Measurements from ENCODE around the gene GLT1D1. TPM values are rescaled to one million over a fixed set of nuclear protein-coding genes. Genes with fewer than 3 reads are reported as not detected.
"Not testable (repeated sequence)": the region's sequence is repeated elsewhere in the genome, so short reads cannot be mapped to it uniquely, and the experiment has no call there.

Gene GLT1D1
- total RNA-seq, 1 donor from 2014 or later: 0.22 TPM

DNA sequence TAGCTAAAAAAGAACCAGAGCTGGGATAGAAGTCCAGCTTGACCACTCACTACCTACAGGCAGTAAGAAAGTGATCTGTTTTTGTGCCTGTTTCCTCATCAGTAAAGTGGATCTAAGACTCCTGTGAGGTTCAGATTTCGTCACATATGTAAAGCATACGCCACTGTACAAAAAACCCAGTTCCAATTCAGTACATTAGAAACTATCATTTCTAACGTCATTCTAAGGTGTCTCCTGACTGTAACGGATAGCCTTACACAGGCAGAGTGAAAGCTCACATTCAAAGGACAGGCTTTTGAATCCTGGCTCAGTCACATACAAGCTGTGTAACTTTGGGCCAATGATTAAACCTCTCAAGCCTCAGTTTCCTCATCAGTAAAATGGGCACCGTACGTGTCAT lies 33.0 kb upstream of the GLT1D1 start:
- intact Hi-C loops (cut with micrococcal nuclease): loop anchor here (5.0 to 10.0 kb wide), 3 partner anchors 1263 to 1738 kb away; no protein-coding TSS in a partner anchor

GRCh38 chr12:128820723-128821432 lies 32.4 kb upstream of the GLT1D1 start:
- intact Hi-C loops (cut with micrococcal nuclease): loop anchor here (5.0 to 10.0 kb wide), 3 partner anchors 1264 to 1739 kb away; no protein-coding TSS in a partner anchor

DNA sequence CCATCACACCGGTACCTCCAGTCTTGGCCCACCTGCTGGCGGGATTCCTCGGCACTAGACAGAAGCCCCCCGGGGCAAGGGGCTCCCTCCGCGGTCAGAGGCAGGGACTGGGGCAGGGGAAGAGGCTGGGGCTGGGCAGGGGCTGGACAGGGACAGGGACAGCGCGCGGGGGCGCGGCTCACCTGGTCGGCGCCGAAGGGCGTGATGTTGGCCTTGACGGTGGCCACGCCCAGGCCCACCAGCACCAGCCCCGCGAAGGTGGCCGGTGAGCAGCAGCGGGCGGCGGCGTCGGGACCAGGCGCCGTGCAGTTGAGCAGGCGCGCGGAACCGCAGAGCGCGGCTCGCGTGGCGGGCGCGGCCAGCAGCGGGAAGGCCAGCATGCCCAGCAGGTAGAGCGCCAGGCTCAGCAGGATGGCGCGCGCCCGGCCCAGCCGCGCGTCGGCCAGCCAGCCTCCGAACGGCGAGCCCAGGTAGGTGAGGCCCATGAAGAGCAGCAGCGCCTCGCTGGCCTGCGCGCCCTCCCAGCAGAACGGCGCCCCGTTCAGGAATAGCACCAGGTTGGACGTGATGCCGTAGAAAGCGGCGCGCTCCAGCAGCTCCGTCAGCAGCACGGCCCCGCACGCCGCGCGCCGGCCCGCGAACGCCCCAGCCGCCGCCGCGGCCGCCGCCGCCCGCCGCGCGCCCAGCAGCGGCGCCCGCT lies 29.9 kb upstream of the GLT1D1 start:
- intact Hi-C loops (cut with micrococcal nuclease): loop anchor here (5.0 to 10.0 kb wide), 3 partner anchors 1266 to 1741 kb away; no protein-coding TSS in a partner anchor

DNA sequence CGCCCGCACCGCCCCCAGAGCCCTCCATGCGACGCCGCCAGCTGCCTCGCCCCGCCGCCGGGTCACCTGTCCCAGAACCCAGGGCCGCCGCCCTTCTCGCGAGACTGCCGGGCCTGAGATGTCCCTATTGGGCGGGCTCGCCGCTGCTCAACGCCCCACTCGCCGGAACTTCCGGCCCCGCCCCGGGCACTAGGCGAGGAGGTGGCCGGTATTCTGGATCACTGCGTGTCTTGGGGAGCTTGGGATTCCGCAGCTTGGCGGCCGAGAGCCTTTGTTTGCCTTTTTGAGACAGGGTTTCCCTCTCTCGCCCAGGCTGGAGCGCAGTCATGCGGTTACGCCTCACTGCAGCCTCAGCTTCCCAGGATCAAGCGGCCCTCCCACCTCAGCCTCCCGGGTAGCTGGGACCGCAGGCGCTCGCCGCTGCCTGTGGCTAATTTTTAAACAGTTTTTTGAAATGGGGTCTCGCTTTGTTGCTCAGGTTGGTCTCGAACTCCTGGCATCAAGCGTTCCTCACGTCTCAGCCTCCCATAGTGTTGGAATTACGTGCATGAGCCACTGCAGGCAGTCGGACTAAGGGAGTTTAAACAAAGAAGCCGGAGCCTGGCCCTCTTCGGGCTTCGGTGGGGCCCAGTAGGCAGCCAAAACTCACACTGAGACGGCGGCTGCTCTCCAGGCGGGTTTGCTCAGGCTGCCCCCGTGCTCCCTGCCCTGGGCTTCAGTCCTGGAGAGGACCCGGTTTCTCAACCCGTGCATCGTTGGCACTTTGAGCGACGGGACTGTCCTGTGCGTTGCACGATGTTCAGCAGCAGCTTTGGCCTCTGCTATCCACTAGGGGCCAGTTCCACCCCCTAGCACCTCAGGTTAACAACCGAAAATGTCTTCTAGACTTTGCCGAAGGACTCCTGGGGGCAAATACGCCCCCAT lies 29.1 kb upstream of the GLT1D1 start, which contains the start of gene SLC15A4:
Gene SLC15A4, minus strand, starts transcription at position 43 of the 924 bp plus-strand sequence. Its CDS starts 15 bp downstream, at position 28.
- intact Hi-C loops (cut with micrococcal nuclease): loop anchor here (1.0 to 10.0 kb wide), 6 partner anchors 14 to 1742 kb away; no protein-coding TSS in a partner anchor

GRCh38 chr12:128825835-128826234 lies 27.4 kb upstream of the GLT1D1 start:
- intact Hi-C loops (cut with micrococcal nuclease): loop anchor here (2.0 to 10.0 kb wide), 3 partner anchors 43 to 1661 kb away; no protein-coding TSS in a partner anchor

- intact Hi-C loops (cut with micrococcal nuclease): loop anchor here (10.0 kb wide), 1 partner anchor 1663 kb away; no protein-coding TSS in a partner anchor
These were observed 25.6 kb upstream of the GLT1D1 start for GRCh38 chr12:128827724-128828123.

DNA sequence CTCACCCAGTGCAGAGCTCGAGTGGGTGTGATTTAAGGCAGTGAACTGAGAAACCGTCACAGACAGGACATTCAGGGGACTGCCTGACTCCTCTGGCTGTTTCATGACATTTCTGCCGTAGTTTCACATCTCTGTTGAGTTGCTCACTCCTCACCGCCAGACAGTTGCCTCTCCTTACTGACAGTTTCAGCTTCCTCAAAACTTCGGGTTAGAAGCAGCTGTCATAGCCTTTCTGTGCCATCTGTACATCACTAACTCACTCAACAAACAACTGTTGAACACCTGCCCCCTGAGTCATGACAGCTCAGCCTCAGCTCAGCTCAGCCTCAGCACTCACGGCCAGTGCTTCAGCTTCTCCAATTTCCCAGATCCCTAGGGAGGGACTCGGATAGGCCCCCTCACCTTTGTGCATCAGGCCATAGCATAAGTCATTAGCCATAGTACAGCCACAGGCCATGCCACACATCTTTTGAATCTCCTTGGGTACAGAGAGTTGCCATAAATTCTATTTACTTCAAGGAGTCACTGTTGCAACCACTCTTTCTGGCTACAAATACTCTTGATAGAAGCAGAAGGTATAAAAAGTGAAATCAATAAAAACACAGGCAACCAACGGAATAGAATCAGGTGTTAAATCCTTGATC lies 23.3 kb upstream of the GLT1D1 start:
- intact Hi-C loops (cut with micrococcal nuclease): loop anchor here (5.0 to 10.0 kb wide), 2 partner anchors 33 to 1665 kb away; no protein-coding TSS in a partner anchor

GRCh38 chr12:128830505-128830893 lies 22.8 kb upstream of the GLT1D1 start:
- intact Hi-C loops (cut with micrococcal nuclease): loop anchor here (5.0 kb wide), 1 partner anchor 33 kb away; no protein-coding TSS in a partner anchor

- intact Hi-C loops (cut with micrococcal nuclease): loop anchor here (5.0 kb wide), 1 partner anchor 36 kb away; no protein-coding TSS in a partner anchor
These were observed 19.9 kb upstream of the GLT1D1 start for GRCh38 chr12:128833418-128833817.

DNA sequence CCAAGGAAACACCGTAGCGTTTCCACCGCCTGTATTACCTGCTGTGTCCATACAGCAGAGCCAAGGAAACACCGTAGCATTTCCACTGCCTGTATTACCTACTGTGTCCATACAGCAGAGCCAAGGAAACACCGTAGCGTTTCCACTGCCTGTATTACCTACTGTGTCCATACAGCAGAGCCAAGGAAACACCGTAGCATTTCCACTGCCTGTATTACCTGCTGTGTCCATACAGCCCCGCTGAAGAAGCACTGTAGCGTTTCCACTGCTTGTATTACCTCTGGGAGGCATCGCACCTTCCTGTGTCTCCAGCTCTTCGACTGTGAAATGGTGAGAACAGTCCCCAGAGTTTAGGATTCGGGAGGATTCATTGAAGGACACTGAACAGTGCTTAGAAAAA lies 13.4 kb upstream of the GLT1D1 start:
- intact Hi-C loops (cut with micrococcal nuclease): not testable (repeated sequence)

GRCh38 chr12:128840862-128841468 lies 12.3 kb upstream of the GLT1D1 start:
- intact Hi-C loops (cut with micrococcal nuclease): no loop called here

GRCh38 chr12:128842579-128842978 lies 10.7 kb upstream of the GLT1D1 start:
- intact Hi-C loops (cut with micrococcal nuclease): no loop called here

GRCh38 chr12:128843538-128843937 lies 9.7 kb upstream of the GLT1D1 start:
- intact Hi-C loops (cut with micrococcal nuclease): no loop called here

DNA sequence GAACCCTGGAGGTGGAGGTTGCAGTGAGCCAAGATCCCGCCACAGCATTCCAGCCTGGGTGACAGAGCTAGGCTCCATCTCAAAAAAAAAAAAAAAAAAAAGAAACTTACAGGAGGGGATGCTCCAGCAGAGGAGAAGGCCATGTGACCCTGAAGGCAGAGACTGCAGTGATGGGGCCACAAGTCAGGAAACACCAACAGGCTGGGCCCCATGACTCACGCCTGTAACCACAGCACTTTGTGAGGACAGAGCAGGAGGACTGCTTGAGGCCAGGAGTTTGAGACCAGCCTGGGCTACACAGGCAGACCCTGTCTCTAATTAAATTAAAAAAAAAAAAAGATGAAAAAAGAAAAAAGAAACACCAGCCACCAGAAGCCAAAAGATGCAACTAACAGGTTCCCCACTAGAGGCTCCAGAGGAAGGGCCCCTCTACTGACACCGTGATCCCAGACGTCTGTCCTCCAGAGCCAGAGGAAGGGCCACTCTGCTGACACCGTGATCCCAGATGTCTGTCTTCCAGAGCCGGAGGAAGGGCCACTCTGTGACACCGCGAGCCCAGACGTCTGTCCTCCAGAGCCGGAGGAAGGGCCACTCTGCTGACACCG lies 9.1 kb upstream of the GLT1D1 start:
- intact Hi-C loops (cut with micrococcal nuclease): no loop called here

DNA sequence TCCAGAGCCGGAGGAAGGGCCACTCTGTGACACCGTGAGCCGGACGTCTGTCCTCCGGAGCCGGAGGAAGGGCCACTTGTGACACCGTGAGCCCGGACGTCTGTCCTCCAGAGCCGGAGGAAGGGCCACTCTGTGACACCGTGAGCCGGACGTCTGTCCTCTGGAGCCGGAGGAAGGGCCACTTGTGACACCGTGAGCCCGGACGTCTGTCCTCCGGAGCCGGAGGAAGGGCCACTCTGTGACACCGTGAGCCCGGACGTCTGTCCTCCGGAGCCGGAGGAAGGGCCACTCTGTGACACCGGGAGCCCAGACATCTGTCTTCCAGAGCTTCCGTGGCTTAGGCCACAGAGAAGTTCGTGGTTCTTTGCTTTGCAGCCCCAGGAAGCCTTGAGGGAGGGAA lies 6.6 kb upstream of the GLT1D1 start:
- intact Hi-C loops (cut with micrococcal nuclease): not testable (repeated sequence)

DNA sequence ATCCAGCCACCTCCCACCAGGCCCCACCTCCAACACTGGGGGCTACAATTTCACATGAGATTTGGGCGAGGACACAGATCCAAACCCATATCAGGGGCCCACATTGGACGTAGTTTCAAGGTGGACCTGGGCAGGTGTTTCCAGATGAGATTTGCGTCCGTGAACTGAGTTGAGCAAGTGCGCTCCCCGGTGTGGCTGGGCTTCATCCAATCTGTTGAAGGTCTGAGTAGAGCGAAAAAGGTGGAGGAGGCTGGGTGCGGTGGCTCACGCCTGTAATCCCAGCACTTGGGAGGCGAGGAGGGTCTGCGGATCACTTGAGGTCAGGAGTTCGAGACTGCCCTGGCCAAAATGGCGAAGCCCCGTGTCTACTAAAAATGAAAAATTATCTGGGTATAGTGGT lies 4.9 kb upstream of the GLT1D1 start:
- intact Hi-C loops (cut with micrococcal nuclease): no loop called here

DNA sequence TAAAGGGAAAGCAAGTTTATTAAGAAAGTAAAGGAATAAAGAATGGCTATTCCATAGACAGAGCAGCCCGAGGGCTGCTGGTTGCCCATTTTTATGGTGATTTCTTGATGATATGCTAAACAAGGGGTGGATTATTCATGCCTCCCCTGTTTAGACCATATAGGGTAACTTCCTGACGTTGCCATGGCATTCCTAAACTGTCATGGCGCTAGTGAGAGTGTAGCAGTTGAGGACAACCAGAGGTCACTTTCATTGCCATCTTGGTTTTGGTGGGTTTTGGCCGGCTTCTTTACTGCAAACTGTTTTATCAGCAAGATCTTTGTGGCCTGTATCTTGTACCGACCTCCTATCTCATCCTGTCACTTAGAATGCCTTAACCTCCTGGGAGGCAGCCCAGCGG lies 3.5 kb upstream of the GLT1D1 start:
- intact Hi-C loops (cut with micrococcal nuclease): not testable (repeated sequence)

DNA sequence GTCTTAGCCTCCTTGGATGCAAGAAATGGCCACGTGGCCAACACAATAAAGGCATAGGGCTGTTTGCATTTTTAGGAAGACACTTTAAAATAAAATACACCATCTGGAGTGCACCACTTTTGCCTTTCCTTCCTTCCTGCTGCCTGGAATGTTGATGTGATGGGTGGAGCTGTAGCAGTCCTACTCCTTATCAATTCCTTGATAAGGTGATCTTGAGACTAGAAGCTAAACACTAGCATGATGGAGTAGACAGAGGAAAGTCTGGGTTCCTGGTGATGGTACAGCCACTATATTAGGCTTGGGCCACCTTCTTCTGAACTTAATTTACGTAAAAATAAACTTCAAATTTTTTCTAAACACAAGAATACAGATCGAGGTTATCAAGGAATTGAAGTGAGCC lies 2.9 kb upstream of the GLT1D1 start:
- intact Hi-C loops (cut with micrococcal nuclease): no loop called here

GRCh38 chr12:128851429-128851828 lies 1.8 kb upstream of the GLT1D1 start:
- intact Hi-C loops (cut with micrococcal nuclease): not testable (repeated sequence)
